B cell (primary cell): Measurements from ENCODE around the gene CDH1. TPM values are rescaled to one million over a fixed set of nuclear protein-coding genes. Genes with fewer than 3 reads are reported as not detected.
A peak's percentile ranks its signal among the peaks of the same experiment; 100 is the strongest.

ENCODE experiments used
- ATAC-seq: fragments of 200-7000 bp; cut with Tn5 transposase; one replicate; pipeline ENCODE4 v1.10.0; 2021; ENCODE audit warnings: low read depth, mild to moderate bottlenecking, moderate number of reproducible peaks, moderate library complexity
- CTCF ChIA-PET: fragments of 350-600 bp; sonication (Branson Sonifier 250); formaldehyde crosslinking; loops from one replicate; lab custom pipeline; 2021; ENCODE audit warnings: antibody characterized with exemption, inconsistent platforms; lab: Charles Lee
- POLR2A ChIA-PET: fragments of 350-600 bp; sonication (Branson Sonifier 250); formaldehyde crosslinking; loops from one replicate; lab custom pipeline; 2021; ENCODE audit warnings: antibody characterized with exemption; lab: Charles Lee
- DNase-seq: peaks from one replicate; pipeline ENCODE4 v3.0.0; 2013
- H2AFZ ChIP-seq: 2 replicates; pipeline ENCODE4 v1.6.1; 2012; ENCODE audit warnings: mild to moderate bottlenecking, low read depth, low read length; ENCODE audit not compliant: insufficient read depth, poor library complexity, severe bottlenecking
- H3K27ac ChIP-seq, 2 donors: 1 replicate in 1 of 2; 2 replicates in 1 of 2; pipeline ENCODE4 v1.5.1; 2012 to 2013; ENCODE audit warnings: low read length in 2 of 2, mild to moderate bottlenecking in 2 of 2, moderate library complexity in 1 of 2
- H3K27me3 ChIP-seq, 4 experiments: fragments of 200-600 bp in 1 of 4; sonication (generic) in 1 of 4; replicated peaks in 1 of 4; 1 replicate in 2 of 4; 2 replicates in 2 of 4; pipeline versions ENCODE4 v1.6.1 to v1.7.0; 2013 to 2016; ENCODE audit warnings: low read length in 3 of 4, mild to moderate bottlenecking in 2 of 4, mixed read lengths in 1 of 4, moderate library complexity in 1 of 4; ENCODE audit not compliant: insufficient read depth in 4 of 4, control insufficient read depth in 3 of 4; ENCODE audit errors: control extremely low read depth in 1 of 4
- H3K36me3 ChIP-seq, 2 experiments: replicated peaks in 1 of 2; 1 replicate in 1 of 2; 2 replicates in 1 of 2; pipeline versions ENCODE4 v1.6.1 to v1.7.1; 2013; ENCODE audit warnings: low read length in 1 of 2; ENCODE audit not compliant: insufficient read depth in 2 of 2, control insufficient read depth in 1 of 2; ENCODE audit errors: control extremely low read depth in 1 of 2, extremely low read depth in 1 of 2
- H3K4me1 ChIP-seq, 2 donors: fragments of 200-600 bp in 1 of 2; sonication (generic) in 1 of 2; 1 replicate in 1 of 2; 2 replicates in 1 of 2; pipeline versions ENCODE4 v1.5.1 to v1.6.1; 2013 to 2017; ENCODE audit warnings: low read length in 2 of 2; ENCODE audit not compliant: control insufficient read depth in 2 of 2, insufficient read depth in 2 of 2
- H3K4me2 ChIP-seq: replicated peaks from 2 replicates; pipeline ENCODE3; 2012; ENCODE audit warnings: mild to moderate bottlenecking, low read depth, low read length; ENCODE audit not compliant: poor library complexity, severe bottlenecking
- H3K4me3 ChIP-seq, 5 experiments: fragments of 200-600 bp in 1 of 5; sonication (generic) in 1 of 5; 1 replicate in 3 of 5; 2 replicates in 2 of 5; pipeline versions ENCODE4 v1.5.1 to v1.7.0; 2011 to 2016; ENCODE audit warnings: low read length in 4 of 5, mild to moderate bottlenecking in 4 of 5, low read depth in 2 of 5, control low read depth in 1 of 5, moderate library complexity in 1 of 5; ENCODE audit not compliant: insufficient read depth in 1 of 5; ENCODE audit errors: control extremely low read depth in 1 of 5, extremely low read depth in 1 of 5
- H3K79me2 ChIP-seq: fragments of 200-600 bp; sonication (generic); one replicate; pipeline ENCODE4 v1.6.0; 2016; ENCODE audit warnings: low read length; ENCODE audit not compliant: control insufficient read depth, insufficient read depth
- H3K9ac ChIP-seq: fragments of 200-600 bp; sonication (generic); 2 replicates; pipeline ENCODE4 v1.6.1; 2017; ENCODE audit warnings: mild to moderate bottlenecking, low read length, moderate library complexity
- H3K9me3 ChIP-seq, 3 donors: one replicate each; pipeline versions ENCODE4 v1.6.1 to v1.7.1; 2013; ENCODE audit warnings: low read length in 2 of 3; ENCODE audit not compliant: control insufficient read depth in 2 of 3, insufficient read depth in 1 of 3; ENCODE audit errors: control extremely low read depth in 1 of 3
- H4K20me1 ChIP-seq: 2 replicates; pipeline ENCODE4 v1.6.0; 2012; ENCODE audit warnings: mild to moderate bottlenecking, low read length; ENCODE audit not compliant: insufficient read depth, control insufficient read depth, poor library complexity, severe bottlenecking
- H3K27ac Mint-ChIP-seq: one replicate; pipeline ENCODE4 v1.8.0; 2021; ENCODE audit warnings: mixed read lengths
- H3K27me3 Mint-ChIP-seq: one replicate; pipeline ENCODE4 v1.8.0; 2021; ENCODE audit warnings: mixed read lengths
- H3K4me1 Mint-ChIP-seq: one replicate; pipeline ENCODE4 v1.8.0; 2021; ENCODE audit warnings: mixed read lengths
- H3K4me3 Mint-ChIP-seq: one replicate; pipeline ENCODE4 v1.8.0; 2021; ENCODE audit warnings: mixed read lengths
- H3K9me3 Mint-ChIP-seq: one replicate; pipeline ENCODE4 v1.8.0; 2022; ENCODE audit warnings: mixed read lengths; ENCODE audit not compliant: insufficient read depth
- EZH2 ChIP-seq: IDR thresholded peaks from 2 replicates; pipeline ENCODE4 v1.6.1; 2012; ENCODE audit warnings: borderline replicate concordance, low read depth, mild to moderate bottlenecking, moderate library complexity, low read length; ENCODE audit not compliant: insufficient read depth, poor library complexity, severe bottlenecking
- WGBS: methylation state at CpG from one replicate; pipeline ENCODE4 v1.1.5; 2013; ENCODE audit warnings: missing lambda C conversion rate; ENCODE audit not compliant: insufficient coverage; 5-methylcytosine and 5-hydroxymethylcytosine counted together
- intact Hi-C: fragments of 100-400 bp; cut with micrococcal nuclease; formaldehyde crosslinking; loops from one replicate; pipeline ENCODE4 v1.10.0; 2022
- polyA plus RNA-seq: library from polyadenylated mRNA; depleted of rRNA; stranded (reverse); fragments of >200 nt; gene quantifications from 2 replicates; pipeline ENCODE4 v1.2.3, GENCODE V29; 2012
- total RNA-seq, 2 donors: library from RNA; stranded (reverse); fragments of 120-200 nt in 1 of 2; gene quantifications; 1 replicate in 1 of 2; 2 replicates in 1 of 2; pipeline versions ENCODE4 v1.2.3 to v1.2.4, GENCODE V29; 2013 to 2022
- TF ChIP-seq, protein P1 (sequence below): fragments of 200-600 bp; IDR thresholded peaks from one replicate; pipeline ENCODE4 v1.8.0; 2022; ENCODE audit warnings: antibody characterized with exemption, mild to moderate bottlenecking

CDH1 gene
- total and polyA plus RNA-seq, 2 donors (not counting 1 experiment from before 2014, with no cell fraction given) = 2.0 TPM; not detected in 1

DNA sequence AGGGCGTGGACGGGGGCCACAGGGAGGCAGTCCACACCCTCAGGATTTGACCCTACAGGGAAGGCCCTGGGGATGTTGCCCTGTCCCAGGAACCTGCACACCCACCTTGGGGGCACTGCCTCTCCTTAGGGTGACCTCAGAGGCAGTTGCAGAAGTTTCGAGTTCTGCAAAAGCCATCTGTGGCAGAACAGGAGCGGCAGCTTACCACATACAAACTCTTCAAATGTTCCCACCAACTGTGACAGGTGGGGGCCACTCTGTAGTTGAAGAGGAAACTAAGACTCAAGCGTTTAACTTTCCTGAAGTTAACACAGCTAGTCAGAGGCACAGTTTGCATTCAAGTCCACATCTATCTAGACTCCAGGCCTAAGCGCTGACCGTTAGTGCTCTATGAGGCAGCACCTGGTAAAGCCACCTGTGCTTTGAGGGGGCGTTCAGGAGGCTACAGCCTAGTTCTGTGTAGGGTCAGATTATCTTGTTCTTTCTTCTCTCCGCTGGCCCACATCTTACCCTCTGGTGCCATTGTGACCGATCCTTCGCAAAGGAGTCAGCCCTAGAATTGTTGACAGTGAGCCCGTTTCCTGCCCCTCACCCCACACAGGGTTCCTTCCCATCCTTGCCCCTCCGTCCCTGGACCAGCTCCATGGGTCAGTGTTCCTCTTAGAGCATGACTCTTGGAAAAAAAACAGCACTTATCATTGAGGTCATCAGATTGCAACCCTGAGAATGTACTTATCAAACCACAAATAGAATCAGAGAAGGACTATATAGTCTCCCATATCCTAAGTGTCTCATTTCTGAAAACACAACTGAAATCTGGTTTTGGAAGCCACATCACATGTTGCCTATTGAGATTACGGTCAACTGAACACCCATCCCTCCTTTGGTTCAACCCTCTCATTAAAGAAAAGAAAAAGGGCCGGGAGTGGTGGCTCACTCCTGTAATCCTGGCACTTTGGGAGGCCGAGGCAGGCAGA, 45.4 kb downstream of the CDH1 start:
- Mint-ChIP-seq H3K4me1 (peaks cover 3% of the 10 kb centered on the region), H3K27ac (no peak overlapping the region), H3K27me3 (no peaks in the 10 kb centered on the region), H3K9me3 (no peaks in the 10 kb centered on the region), H3K4me3 (no peak overlapping the region)
- POLR2A ChIA-PET = no interaction called here
- Histone ChIP-seq H2AFZ (peak overlapping the region; percentile 13), H3K4me1 (peaks cover 0 to 14% of the 10 kb centered on the region in 2 donors), H3K36me3 (no peaks in the 10 kb centered on the region), H3K4me2 (no peak overlapping the region), H4K20me1 (no peaks in the 10 kb centered on the region), H3K9me3 (peaks cover 0 to 2% (median 0%) of the 10 kb centered on the region in 3 donors), H3K4me3 (no peak overlapping the region), H3K27ac (no peak overlapping the region), H3K9ac (no peak overlapping the region), H3K27me3 (no peaks in the 10 kb centered on the region), H3K79me2 (no peaks in the 10 kb centered on the region)
- intact Hi-C loops = no loop called here
- CTCF ChIA-PET = interaction anchor here (0.5 kb wide), 1 partner anchor 342 kb away, joined by 4 read pairs; no protein-coding TSS in a partner anchor
- 55% methylated on average over 9 of the region's 16 CpGs for WGBS
- DNase-seq = peak; percentile 37
- ATAC-seq = peak; percentile 56
- TF ChIP-seq, protein P1, sequence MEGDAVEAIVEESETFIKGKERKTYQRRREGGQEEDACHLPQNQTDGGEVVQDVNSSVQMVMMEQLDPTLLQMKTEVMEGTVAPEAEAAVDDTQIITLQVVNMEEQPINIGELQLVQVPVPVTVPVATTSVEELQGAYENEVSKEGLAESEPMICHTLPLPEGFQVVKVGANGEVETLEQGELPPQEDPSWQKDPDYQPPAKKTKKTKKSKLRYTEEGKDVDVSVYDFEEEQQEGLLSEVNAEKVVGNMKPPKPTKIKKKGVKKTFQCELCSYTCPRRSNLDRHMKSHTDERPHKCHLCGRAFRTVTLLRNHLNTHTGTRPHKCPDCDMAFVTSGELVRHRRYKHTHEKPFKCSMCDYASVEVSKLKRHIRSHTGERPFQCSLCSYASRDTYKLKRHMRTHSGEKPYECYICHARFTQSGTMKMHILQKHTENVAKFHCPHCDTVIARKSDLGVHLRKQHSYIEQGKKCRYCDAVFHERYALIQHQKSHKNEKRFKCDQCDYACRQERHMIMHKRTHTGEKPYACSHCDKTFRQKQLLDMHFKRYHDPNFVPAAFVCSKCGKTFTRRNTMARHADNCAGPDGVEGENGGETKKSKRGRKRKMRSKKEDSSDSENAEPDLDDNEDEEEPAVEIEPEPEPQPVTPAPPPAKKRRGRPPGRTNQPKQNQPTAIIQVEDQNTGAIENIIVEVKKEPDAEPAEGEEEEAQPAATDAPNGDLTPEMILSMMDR = no peak

DNA sequence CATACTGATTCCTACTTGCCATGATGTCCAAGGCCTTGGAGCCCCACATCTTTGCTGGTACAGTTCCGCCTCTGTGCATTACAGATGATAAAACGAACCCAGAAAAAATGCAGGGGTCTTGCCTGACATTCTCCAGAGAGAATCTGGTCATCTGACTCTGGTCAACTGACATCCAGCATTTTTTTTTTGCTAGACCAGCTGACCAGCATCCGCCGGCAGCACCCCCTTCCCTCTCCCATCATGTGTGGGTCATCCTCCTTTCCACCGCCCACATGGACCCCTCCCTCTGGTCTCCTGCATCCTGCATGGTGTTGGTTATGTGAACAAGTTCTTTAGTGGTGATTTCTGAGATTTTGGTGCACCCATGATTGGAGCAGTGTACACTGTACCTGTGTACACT, 47.1 kb downstream of the CDH1 start:
- 88% methylated on average over 2 of the region's 5 CpGs for WGBS
- H3K4me3 ChIP-seq = no peak overlapping the region
- H3K4me2 ChIP-seq = no peak overlapping the region
- no peaks in the 10 kb centered on the region for H4K20me1 ChIP-seq
- H3K27ac ChIP-seq = no peak overlapping the region
- H3K9me3 ChIP-seq = peaks cover 0 to 2% (median 0%) of the 10 kb centered on the region in 3 donors
- no peak overlapping the region for H3K27ac Mint-ChIP-seq
- ChIA-PET POLR2A (interaction anchor here (0.6 kb wide), 1 partner anchor 54 kb away, joined by 3 read pairs; no protein-coding TSS in a partner anchor), CTCF (no interaction called here)
- intact Hi-C loops = no loop called here
- H3K27me3 Mint-ChIP-seq = no peaks in the 10 kb centered on the region
- no peak for DNase-seq
- H3K4me1 ChIP-seq = peaks cover 0 to 14% of the 10 kb centered on the region in 2 donors
- peaks cover 0 to 5% (median 0%) of the 10 kb centered on the region in 4 experiments for H3K27me3 ChIP-seq
- H3K9me3 Mint-ChIP-seq = no peaks in the 10 kb centered on the region
- no peak for TF ChIP-seq EZH2
- TF ChIP-seq, protein P1 = no peak
- H3K36me3 ChIP-seq = no peaks in the 10 kb centered on the region
- no peak overlapping the region for H3K4me3 Mint-ChIP-seq
- H3K79me2 ChIP-seq = no peaks in the 10 kb centered on the region
- H3K4me1 Mint-ChIP-seq = peaks cover 3% of the 10 kb centered on the region
- ATAC-seq = no peak
- H2AFZ ChIP-seq = no peak overlapping the region
- no peak overlapping the region for H3K9ac ChIP-seq
